Prostate gland (tissue), 2 donors: ENCODE measurements around the gene RPL12. TPM values are rescaled to one million over a fixed set of nuclear protein-coding genes. Genes with fewer than 3 reads are reported as not detected.

Experiments used
- DNase-seq: peaks from one replicate; pipeline ENCODE4 v3.0.0-alpha.2; 2019; ENCODE audit warnings: low spot score
- H3K27ac ChIP-seq, 2 donors: fragments of 200-600 bp; sonication (generic); 2 replicates each; pipeline ENCODE4 v1.5.1; 2017 to 2019
- H3K27me3 ChIP-seq: fragments of 200-600 bp; sonication (generic); replicated peaks from 2 replicates; pipeline ENCODE4 v1.5.1; 2019; ENCODE audit not compliant: insufficient read depth
- H3K36me3 ChIP-seq, 2 donors: fragments of 200-600 bp; sonication (generic); 1 replicate in 1 of 2; 2 replicates in 1 of 2; pipeline versions ENCODE4 v1.5.1 to v1.8.1; 2017 to 2019
- H3K4me1 ChIP-seq: fragments of 200-600 bp; sonication (generic); replicated peaks from 2 replicates; pipeline ENCODE4 v1.5.1; 2019
- H3K4me3 ChIP-seq, 2 donors: fragments of 200-600 bp; sonication (generic); 2 replicates each; pipeline ENCODE4 v1.5.1; 2017 to 2019
- H3K9me3 ChIP-seq: fragments of 200-600 bp; sonication (generic); 2 replicates; pipeline ENCODE4 v1.5.1; 2017
- POLR2A ChIP-seq: fragments of 450-650 bp; IDR thresholded peaks from one replicate; pipeline ENCODE4 v1.6.1; 2016; ENCODE audit warnings: antibody characterized with exemption, mild to moderate bottlenecking
- POLR2AphosphoS5 ChIP-seq: sonication (generic); formaldehyde crosslinking; IDR thresholded peaks from one replicate; pipeline ENCODE4 v1.6.1; 2017; ENCODE audit warnings: antibody characterized with exemption
- WGBS: methylation state at CpG from one replicate; pipeline ENCODE4 v1.1.5; 2018; 5-methylcytosine and 5-hydroxymethylcytosine counted together
- intact Hi-C: fragments of 100-400 bp; cut with DNase I; formaldehyde crosslinking; loops from one replicate; pipeline ENCODE4 v1.14.2; 2022
- total RNA-seq, 2 donors: library from RNA; depleted of rRNA; stranded (reverse); fragments of >200 nt; gene quantifications; one replicate each; pipeline ENCODE4 v1.1.0, GENCODE V29; 2016
- TF ChIP-seq, protein P1 (sequence below), 4 experiments: fragments of 200-600 bp in 2 of 4; fragments of 450-650 bp in 2 of 4; sonication (generic) in 2 of 4; IDR thresholded peaks; 1 replicate in 3 of 4; 2 replicates in 1 of 4; pipeline ENCODE4 v1.5.1; 2016 to 2019; ENCODE audit warnings: antibody characterized with exemption in 4 of 4, mild to moderate bottlenecking in 2 of 4, moderate library complexity in 2 of 4

The RPL12 gene
- total RNA-seq, 2 donors from 2014 or later: 1,460 to 2,640 TPM

DNA sequence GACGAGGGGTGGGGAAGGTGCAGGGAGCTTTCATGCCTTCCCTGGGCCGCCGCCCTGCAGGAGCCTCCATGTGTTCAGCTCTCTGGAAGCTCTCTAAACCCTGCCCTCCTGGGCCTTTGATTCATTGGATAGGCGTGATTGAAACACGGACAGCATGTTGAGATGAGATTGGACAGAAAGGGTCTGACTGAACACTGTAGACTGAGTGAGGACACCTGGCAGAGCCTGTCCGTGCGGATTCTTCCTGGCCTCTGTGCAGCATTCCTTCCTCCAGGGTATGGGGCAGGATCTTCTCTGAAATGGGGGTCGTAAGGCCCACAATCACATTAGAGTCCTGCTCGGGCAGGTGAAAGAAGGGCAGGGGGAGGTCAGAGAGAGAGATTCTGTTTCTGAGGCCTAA is 12.8 kb downstream of the RPL12 start:
- TF ChIP-seq, protein P1, sequence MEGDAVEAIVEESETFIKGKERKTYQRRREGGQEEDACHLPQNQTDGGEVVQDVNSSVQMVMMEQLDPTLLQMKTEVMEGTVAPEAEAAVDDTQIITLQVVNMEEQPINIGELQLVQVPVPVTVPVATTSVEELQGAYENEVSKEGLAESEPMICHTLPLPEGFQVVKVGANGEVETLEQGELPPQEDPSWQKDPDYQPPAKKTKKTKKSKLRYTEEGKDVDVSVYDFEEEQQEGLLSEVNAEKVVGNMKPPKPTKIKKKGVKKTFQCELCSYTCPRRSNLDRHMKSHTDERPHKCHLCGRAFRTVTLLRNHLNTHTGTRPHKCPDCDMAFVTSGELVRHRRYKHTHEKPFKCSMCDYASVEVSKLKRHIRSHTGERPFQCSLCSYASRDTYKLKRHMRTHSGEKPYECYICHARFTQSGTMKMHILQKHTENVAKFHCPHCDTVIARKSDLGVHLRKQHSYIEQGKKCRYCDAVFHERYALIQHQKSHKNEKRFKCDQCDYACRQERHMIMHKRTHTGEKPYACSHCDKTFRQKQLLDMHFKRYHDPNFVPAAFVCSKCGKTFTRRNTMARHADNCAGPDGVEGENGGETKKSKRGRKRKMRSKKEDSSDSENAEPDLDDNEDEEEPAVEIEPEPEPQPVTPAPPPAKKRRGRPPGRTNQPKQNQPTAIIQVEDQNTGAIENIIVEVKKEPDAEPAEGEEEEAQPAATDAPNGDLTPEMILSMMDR (IDR thresholded peaks at IDR 0.05): no peak
- TF ChIP-seq POLR2AphosphoS5 (no peak), POLR2A (no peak)
- Histone ChIP-seq H3K9me3 (no peaks in the 10 kb centered on the region), H3K4me3 (no peak overlapping the region), H3K4me1 (no peaks in the 10 kb centered on the region), H3K36me3 (peaks cover 14 to 20% of the 10 kb centered on the region in 2 donors), H3K27me3 (no peaks in the 10 kb centered on the region), H3K27ac (no peak overlapping the region)
- intact Hi-C loops: no loop called here
- WGBS: 84% methylated on average over 9 of the region's 9 CpGs
- no peak for DNase-seq

DNA sequence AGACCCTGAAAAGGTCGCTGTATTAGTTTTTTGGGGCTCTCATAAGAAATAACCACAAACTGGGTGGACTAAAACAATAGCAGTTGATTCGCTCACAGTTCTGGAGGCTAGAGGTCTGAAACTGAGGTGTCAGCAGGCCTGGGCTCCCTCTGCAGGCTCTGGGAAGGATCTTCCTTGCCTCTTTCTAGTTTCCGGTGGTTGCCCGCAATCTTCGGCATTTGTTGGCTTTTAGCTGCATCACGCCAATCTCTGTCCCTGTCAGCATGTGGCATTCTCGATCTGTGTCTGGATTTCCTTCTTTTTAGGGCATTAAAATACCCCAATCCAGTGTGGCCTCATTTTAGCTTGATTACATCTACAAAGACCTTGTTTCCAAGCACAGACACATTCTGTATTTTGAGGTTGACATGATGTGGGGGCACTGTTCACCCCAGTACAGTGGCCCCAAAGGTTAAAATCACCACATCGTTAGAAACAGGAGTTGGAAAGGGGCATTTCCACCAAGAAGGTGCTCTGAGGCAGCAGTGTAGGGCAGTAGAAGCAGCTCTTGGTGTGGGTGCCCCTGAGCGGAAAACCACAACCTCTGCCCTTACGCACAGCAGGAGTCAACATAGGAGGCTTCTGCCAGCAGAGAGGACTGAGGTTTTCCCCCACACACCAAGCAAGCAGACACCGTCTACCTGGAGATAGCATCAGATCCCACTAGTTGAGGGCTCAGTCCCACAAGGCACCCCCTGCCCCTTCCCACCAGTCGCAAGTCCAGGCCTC is 13.5 kb downstream of the RPL12 start:
- DNase-seq: no peak
- intact Hi-C loops: no loop called here
- TF ChIP-seq, protein P1 (IDR thresholded peaks at IDR 0.05): no peak
- TF ChIP-seq POLR2AphosphoS5 (no peak), POLR2A (no peak)
- no peaks in the 10 kb centered on the region for H3K4me1 ChIP-seq
- no peak overlapping the region for H3K27ac ChIP-seq
- H3K4me3 ChIP-seq: no peak overlapping the region
- no peaks in the 10 kb centered on the region for H3K27me3 ChIP-seq
- H3K36me3 ChIP-seq: peaks cover 14 to 20% of the 10 kb centered on the region in 2 donors
- WGBS: 85% methylated on average over 12 of the region's 12 CpGs
- no peaks in the 10 kb centered on the region for H3K9me3 ChIP-seq

DNA sequence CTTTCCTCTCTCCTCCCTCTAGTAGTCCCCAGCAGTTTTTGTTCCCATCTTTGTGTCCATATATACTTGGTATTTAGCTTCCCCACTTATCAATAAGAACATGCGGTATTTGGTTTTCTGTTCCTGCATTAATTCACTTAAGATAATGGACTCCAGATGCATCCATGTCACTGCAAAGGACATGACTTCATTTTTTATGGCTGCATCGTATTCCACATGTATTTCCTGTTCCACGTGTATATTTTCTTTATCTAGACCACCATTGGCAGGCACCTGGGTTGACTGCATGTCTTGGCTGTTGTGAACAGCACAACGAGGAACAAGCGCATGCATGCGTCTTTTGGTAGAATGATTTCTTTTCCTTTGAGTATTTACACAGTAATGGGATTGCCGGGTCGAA is 20.8 kb downstream of the RPL12 start:
- H3K4me1 ChIP-seq: peaks cover 7% of the 10 kb centered on the region
- intact Hi-C loops: no loop called here
- DNase-seq: no peak
- 94% methylated on average over 8 of the region's 8 CpGs for WGBS
- H3K36me3 ChIP-seq: peaks cover 7 to 10% of the 10 kb centered on the region in 2 donors
- no peak for TF ChIP-seq POLR2AphosphoS5
- TF ChIP-seq POLR2A: no peak
- TF ChIP-seq, protein P1 (IDR thresholded peaks at IDR 0.05): no peak
- H3K4me3 ChIP-seq: no peak overlapping the region
- no peaks in the 10 kb centered on the region for H3K27me3 ChIP-seq
- H3K27ac ChIP-seq: no peak overlapping the region
- no peaks in the 10 kb centered on the region for H3K9me3 ChIP-seq

DNA sequence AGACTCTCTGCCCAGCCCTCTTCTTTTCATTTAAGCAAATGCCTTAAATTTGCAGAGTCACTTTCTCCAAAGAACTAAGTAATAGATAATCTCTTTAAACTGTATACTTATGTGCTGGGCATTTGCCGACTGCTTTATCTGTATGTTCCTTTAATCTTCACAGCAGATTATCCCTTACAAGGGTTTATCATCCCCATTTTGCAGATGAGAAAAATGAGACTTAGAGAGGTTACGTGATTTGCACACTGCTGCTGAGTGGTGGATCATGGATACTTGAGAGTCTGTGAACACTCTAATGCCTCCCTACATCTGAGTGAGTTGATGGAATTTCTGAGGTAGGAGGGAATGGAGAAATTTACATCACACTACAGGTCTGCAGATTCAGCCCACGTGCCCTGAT is 22.9 kb downstream of the RPL12 start:
- DNase-seq: no peak
- Histone ChIP-seq H3K9me3 (no peaks in the 10 kb centered on the region), H3K4me3 (no peak overlapping the region), H3K27ac (no peak overlapping the region), H3K36me3 (no peaks in the 10 kb centered on the region), H3K27me3 (no peaks in the 10 kb centered on the region), H3K4me1 (peaks cover 9% of the 10 kb centered on the region)
- intact Hi-C loops: no loop called here
- TF ChIP-seq POLR2A (no peak), POLR2AphosphoS5 (no peak)
- TF ChIP-seq, protein P1 (IDR thresholded peaks at IDR 0.05): no peak
- WGBS: 89% methylated on average over 3 of the region's 3 CpGs

DNA sequence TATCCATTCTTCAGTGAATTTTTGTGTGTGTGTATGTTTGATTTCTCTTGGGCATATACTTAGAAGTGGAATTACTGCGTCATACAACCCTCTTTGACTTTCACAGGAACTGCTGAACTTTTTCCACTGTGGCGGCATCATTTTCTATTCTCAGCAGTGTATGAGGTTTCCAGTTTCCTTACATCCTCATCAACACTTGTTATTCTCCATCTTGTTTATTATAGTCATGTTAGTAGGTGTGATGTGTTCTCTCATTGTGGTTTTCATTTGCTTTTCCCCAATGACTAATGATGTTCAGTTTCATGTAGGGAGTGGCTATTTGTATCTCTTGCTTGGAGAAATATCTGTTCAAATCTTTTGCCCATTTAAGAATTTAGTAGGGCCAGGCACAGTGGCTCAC is 24.4 kb downstream of the RPL12 start:
- Histone ChIP-seq H3K4me3 (no peak overlapping the region), H3K27ac (no peak overlapping the region), H3K9me3 (no peaks in the 10 kb centered on the region), H3K27me3 (no peaks in the 10 kb centered on the region), H3K36me3 (no peaks in the 10 kb centered on the region), H3K4me1 (peaks cover 14% of the 10 kb centered on the region)
- TF ChIP-seq, protein P1 (IDR thresholded peaks at IDR 0.05): no peak
- TF ChIP-seq POLR2AphosphoS5 (no peak), POLR2A (no peak)
- no peak for DNase-seq
- intact Hi-C loops: no loop called here
- WGBS: 89% methylated on average over 2 of the region's 2 CpGs
